Spleen (tissue), 11 donors: ENCODE results near the gene ZNF655. TPM values are rescaled to one million over a fixed set of nuclear protein-coding genes. Genes with fewer than 3 reads are reported as not detected.
"Not testable (repeated sequence)": the region's sequence is repeated elsewhere in the genome, so short reads cannot be mapped to it uniquely, and the experiment has no call there.

Source experiments
- DNase-seq: peaks from one replicate; pipeline ENCODE4 v3.0.0-alpha.2; 2020
- H3K27ac ChIP-seq, 8 donors: fragments of 200-600 bp; sonication (generic) in 7 of 8; 1 replicate in 4 of 8; 2 replicates in 4 of 8; pipeline versions ENCODE4 v1.5.0 to v1.8.0; 2016 to 2021; ENCODE audit warnings: inconsistent platforms in 4 of 8, mild to moderate bottlenecking in 4 of 8, moderate library complexity in 1 of 8
- H3K27me3 ChIP-seq, 7 donors: fragments of 200-600 bp; sonication (generic) in 6 of 7; replicated peaks in 1 of 7; 1 replicate in 4 of 7; 2 replicates in 3 of 7; pipeline versions ENCODE4 v1.5.0 to v1.8.0; 2016 to 2021; ENCODE audit warnings: inconsistent platforms in 3 of 7, mild to moderate bottlenecking in 1 of 7
- H3K36me3 ChIP-seq, 6 donors: fragments of 200-600 bp; sonication (generic) in 5 of 6; 1 replicate in 4 of 6; 2 replicates in 2 of 6; pipeline versions ENCODE4 v1.5.0 to v1.8.0; 2016 to 2021; ENCODE audit warnings: inconsistent platforms in 2 of 6
- H3K4me1 ChIP-seq, 6 donors: fragments of 200-600 bp; sonication (generic) in 5 of 6; 1 replicate in 3 of 6; 2 replicates in 3 of 6; pipeline versions ENCODE4 v1.5.0 to v1.8.0; 2016 to 2021; ENCODE audit warnings: inconsistent platforms in 3 of 6
- H3K4me3 ChIP-seq, 8 donors: fragments of 200-600 bp; sonication (generic) in 7 of 8; 1 replicate in 4 of 8; 2 replicates in 4 of 8; pipeline versions ENCODE4 v1.5.0 to v1.8.0; 2016 to 2021; ENCODE audit warnings: inconsistent platforms in 4 of 8, mild to moderate bottlenecking in 4 of 8, moderate library complexity in 2 of 8
- H3K9me3 ChIP-seq, 8 donors: fragments of 200-600 bp; sonication (generic) in 7 of 8; 1 replicate in 4 of 8; 2 replicates in 4 of 8; pipeline versions ENCODE4 v1.5.0 to v1.8.0; 2016 to 2021; ENCODE audit warnings: inconsistent platforms in 4 of 8
- CTCF ChIP-seq, 11 experiments: fragments of 200-600 bp in 7 of 11; fragments of 450-650 bp in 4 of 11; sonication (generic) in 4 of 11; IDR thresholded peaks in 8 of 11; conservative IDR thresholded peaks in 3 of 11; 1 replicate in 7 of 11; 2 replicates in 4 of 11; pipeline versions ENCODE4 v1.4.0 to v1.8.0; 2016 to 2021; ENCODE audit warnings: antibody characterized with exemption in 11 of 11, inconsistent platforms in 4 of 11, mild to moderate bottlenecking in 1 of 11
- POLR2A ChIP-seq, 3 donors: fragments of 450-650 bp; IDR thresholded peaks; one replicate each; pipeline ENCODE4 v1.5.1; 2017; ENCODE audit warnings: antibody characterized with exemption in 3 of 3, mild to moderate bottlenecking in 1 of 3
- POLR2AphosphoS5 ChIP-seq, 3 donors: sonication (generic); formaldehyde crosslinking; IDR thresholded peaks; one replicate each; pipeline ENCODE4 v1.5.1; 2017; ENCODE audit warnings: antibody characterized with exemption in 3 of 3
- WGBS, 5 donors: extraction: QIAGEN DNeasy Blood & Tissue Kit in 3 of 5; methylation state at CpG; one replicate each; pipeline versions ENCODE4 v1.1.5 to v1.1.7; 2013 to 2018; 5-methylcytosine and 5-hydroxymethylcytosine counted together
- intact Hi-C: fragments of 100-400 bp; cut with DNase I; formaldehyde crosslinking; loops from one replicate; pipeline ENCODE4 v1.15.0; 2023; ENCODE audit warnings: low total_unique reads
- polyA plus RNA-seq, 3 donors: library from polyadenylated mRNA; stranded (reverse); fragments of 200-250 nt; gene quantifications; one replicate each; pipeline ENCODE4 v1.2.1, GENCODE V29; 2013
- total RNA-seq, 7 donors: library from RNA; depleted of rRNA in 3 of 7; stranded (reverse); fragments of >200 nt in 3 of 7; fragmentation: NEBNext Ultra II Directional in 4 of 7; extraction: Animal tissue kit (Norgen Biotek cat#: 25700) in 4 of 7; gene quantifications; one replicate each; pipeline versions ENCODE4 v1.1.0 to v1.2.1, GENCODE V29; 2016 to 2021
- donor health status: healthy with polysubstance abuse.
- donor health status: DM: no; HTN: no; CAD: no; lungs with moderate emphysema.
- donor health status: DM: no; HTN: no; CAD: no.
- donor health status: Bipolar disorder and iron deficiency.
- donor health status: healthy.
- donor health status: DM: no; HTN: no; CAD: no.
- donor health status: DM: yes; HTN: yes; CAD: no.

The ZNF655 gene
- total and polyA plus RNA-seq, 10 donors, result 34.5 to 176 (median 86.6) TPM

GRCh38 chr7:99579281-99579955, 21.0 kb downstream of the ZNF655 start:
- DNase-seq, result no peak
- H3K4me1 ChIP-seq, result peaks cover 5 to 21% (median 16%) of the 10 kb centered on the region in 6 donors
- WGBS, 5 donors, result 48 to 54% (median 53%) methylated on average over 10 of the region's 10 CpGs

DNA sequence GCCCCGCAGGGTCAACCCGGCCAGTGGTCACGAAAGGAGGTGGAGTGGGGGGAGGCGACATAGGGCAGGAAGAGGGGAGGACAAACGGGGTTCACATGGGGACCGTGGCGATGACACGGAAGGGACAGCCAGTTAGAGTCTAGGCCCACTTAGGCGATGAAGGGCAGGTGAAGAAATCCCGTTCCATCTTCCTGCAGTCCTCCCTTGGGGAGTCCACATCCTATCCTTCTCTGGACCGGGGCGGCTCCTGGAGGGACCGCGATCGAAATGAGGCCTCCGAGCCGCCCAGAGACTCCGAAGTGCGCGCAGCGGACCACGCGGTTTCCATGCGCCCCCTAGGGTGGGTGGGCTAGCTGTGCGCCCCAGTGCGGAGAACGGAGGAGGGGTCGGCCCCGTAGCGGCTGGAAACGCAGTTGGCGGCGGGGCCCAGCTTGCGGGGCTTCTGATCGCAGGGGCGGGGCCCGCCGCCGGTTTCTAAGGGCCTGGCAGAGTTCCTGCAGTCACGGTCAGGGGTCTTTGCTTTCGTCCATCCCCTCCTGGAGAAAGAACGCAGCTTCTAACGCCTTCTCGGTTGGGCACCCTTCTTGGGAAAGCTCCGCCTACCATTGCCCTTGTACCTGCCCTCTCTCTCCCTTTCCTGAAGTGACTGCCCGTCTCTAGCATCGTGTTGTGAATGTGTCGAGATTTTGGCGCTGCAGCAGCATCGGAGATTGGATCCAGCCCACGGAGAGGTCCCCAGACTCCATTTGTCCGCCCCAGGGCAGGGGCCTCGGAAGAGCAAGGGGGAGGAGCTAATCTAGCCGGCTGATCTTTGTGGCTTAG, 21.7 kb downstream of the ZNF655 start:
- peak; percentile 82 for DNase-seq
- Histone ChIP-seq H3K36me3 (peaks cover 0 to 5% (median 0%) of the 10 kb centered on the region in 6 donors), H3K27ac (peak overlapping the region in 4 of 8 donors; percentile 1 to 47 (median 32)), H3K4me1 (peaks cover 5 to 21% (median 16%) of the 10 kb centered on the region in 6 donors), H3K9me3 (no peaks in the 10 kb centered on the region), H3K27me3 (peaks cover 0 to 16% (median 4%) of the 10 kb centered on the region in 7 donors), H3K4me3 (peak overlapping the region; percentile 37 to 75 (median 46))
- TF ChIP-seq POLR2AphosphoS5 (IDR thresholded peaks at IDR 0.05) (peak in 2 of 3 donors; percentile 44 to 73), POLR2A (IDR thresholded peaks at IDR 0.05) (no peak), CTCF (IDR thresholded peaks at IDR 0.05 in 8 of 11, conservative IDR thresholded peaks at IDR 0.05 in 3 of 11) (peak in 5 of 11 experiments; percentile 19 to 56 (median 40))
- intact Hi-C loops, result no loop called here
- WGBS, 5 donors, result 1 to 5% (median 2%) methylated on average over 31 to 54 of the region's 54 CpGs

More at GRCh38 chr7:99579281-99579955, 21.0 kb downstream of the ZNF655 start:
- Histone ChIP-seq H3K36me3 (peaks cover 0 to 12% (median 0%) of the 10 kb centered on the region in 6 donors), H3K9me3 (no peaks in the 10 kb centered on the region), H3K4me3 (peak overlapping the region in 7 of 8 donors; percentile 37 to 75 (median 47)), H3K27me3 (peaks cover 0 to 16% (median 4%) of the 10 kb centered on the region in 7 donors), H3K27ac (peak overlapping the region in 2 of 8 donors; percentile 38 to 47)
- intact Hi-C loops, result no loop called here
- no peak for TF ChIP-seq POLR2AphosphoS5 (IDR thresholded peaks at IDR 0.05)
- TF ChIP-seq POLR2A (IDR thresholded peaks at IDR 0.05), result no peak
- TF ChIP-seq CTCF (IDR thresholded peaks at IDR 0.05 in 8 of 11, conservative IDR thresholded peaks at IDR 0.05 in 3 of 11), result no peak

GRCh38 chr7:99580778-99581332, 22.4 kb downstream of the ZNF655 start:
- Histone ChIP-seq H3K27me3 (peaks cover 0 to 16% (median 4%) of the 10 kb centered on the region in 7 donors), H3K4me3 (peak overlapping the region; percentile 37 to 75 (median 46)), H3K4me1 (peaks cover 5 to 21% (median 16%) of the 10 kb centered on the region in 6 donors), H3K27ac (peak overlapping the region in 3 of 8 donors; percentile 1 to 47 (median 38))
- H3K36me3 ChIP-seq, intact Hi-C loops, H3K9me3 ChIP-seq, DNase-seq: not testable (repeated sequence)
- WGBS, 5 donors, result 60 to 66% (median 66%) methylated on average over 4 of the region's 4 CpGs

DNA sequence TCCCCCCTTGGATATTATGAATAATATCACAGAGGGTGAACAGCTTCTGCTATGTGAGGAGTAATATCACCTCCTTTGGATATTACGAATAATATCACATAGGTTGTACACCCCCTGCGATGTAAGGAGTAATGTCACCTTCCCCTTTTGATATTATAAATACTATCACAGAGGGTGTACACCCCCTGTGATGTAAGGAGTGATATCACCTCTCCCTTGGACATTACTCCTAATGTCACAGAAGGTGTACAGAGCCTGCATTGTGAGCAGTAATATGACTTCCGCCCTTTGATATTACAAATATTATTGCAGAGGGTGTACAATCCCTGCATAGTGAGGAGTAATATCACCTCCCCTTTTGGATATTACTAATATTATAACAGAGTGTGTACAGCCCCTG, 30.4 kb downstream of the ZNF655 start:
- intact Hi-C loops, result no loop called here
- Histone ChIP-seq H3K4me3 (no peak overlapping the region), H3K9me3 (no peaks in the 10 kb centered on the region), H3K4me1 (no peaks in the 10 kb centered on the region), H3K27ac (no peak overlapping the region), H3K27me3 (peaks cover 0 to 10% (median 0%) of the 10 kb centered on the region in 7 donors), H3K36me3 (no peaks in the 10 kb centered on the region)
- no peak for DNase-seq
- no peak for TF ChIP-seq CTCF (IDR thresholded peaks at IDR 0.05 in 8 of 11, conservative IDR thresholded peaks at IDR 0.05 in 3 of 11)
- TF ChIP-seq POLR2AphosphoS5 (IDR thresholded peaks at IDR 0.05), result no peak
- TF ChIP-seq POLR2A (IDR thresholded peaks at IDR 0.05), result no peak
- 79 to 90% (median 85%) methylated on average over 3 of the region's 3 CpGs for WGBS, 5 donors
